ENCODE data around the gene TEK.

Gene TEK

GRCh38 chr9:27248702-27249101, 139.7 kb downstream of the TEK start:
- no peak for DNase-seq

- no peak for DNase-seq
Observed at GRCh38 chr9:27258662-27259061, 149.6 kb downstream of the TEK start.

GRCh38 chr9:27260789-27261516, 151.9 kb downstream of the TEK start:
- DNase-seq: no peak

- peak; percentile 56 for DNase-seq
Observed at GRCh38 chr9:27261517-27262211, 152.6 kb downstream of the TEK start.

- no peak for DNase-seq
Observed at GRCh38 chr9:27272103-27272502, 163.1 kb downstream of the TEK start.

GRCh38 chr9:27273186-27273585, 164.2 kb downstream of the TEK start:
- DNase-seq: no peak

- DNase-seq: no peak
Observed at GRCh38 chr9:27276193-27277030, 167.4 kb downstream of the TEK start.

GRCh38 chr9:27278374-27278773, 169.3 kb downstream of the TEK start:
- DNase-seq: no peak

- no peak for DNase-seq
Observed at GRCh38 chr9:27279611-27280010, 170.6 kb downstream of the TEK start.
